ENCODE measurements around the gene PTBP2.

DNA sequence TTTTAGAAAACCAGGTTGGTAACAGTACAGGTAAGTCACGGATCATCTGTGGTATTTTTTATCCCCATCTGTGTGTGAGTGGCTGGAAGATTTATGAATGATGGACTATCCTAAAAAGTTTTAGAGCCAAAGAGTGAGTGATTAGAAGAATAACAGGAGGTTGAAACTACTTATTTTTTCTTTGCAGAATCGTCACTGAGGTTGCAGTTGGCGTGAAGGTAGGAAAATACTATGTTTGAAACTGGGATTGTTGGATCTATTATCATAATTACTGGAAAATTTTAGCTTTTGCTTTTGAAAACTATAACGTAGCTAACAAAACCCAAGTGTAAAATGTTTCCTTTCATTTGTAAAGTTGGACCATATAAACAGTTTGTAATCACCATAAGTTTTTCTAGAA lies 1.8 kb downstream of the PTBP2 start:
- TF ChIP-seq, protein P1, sequence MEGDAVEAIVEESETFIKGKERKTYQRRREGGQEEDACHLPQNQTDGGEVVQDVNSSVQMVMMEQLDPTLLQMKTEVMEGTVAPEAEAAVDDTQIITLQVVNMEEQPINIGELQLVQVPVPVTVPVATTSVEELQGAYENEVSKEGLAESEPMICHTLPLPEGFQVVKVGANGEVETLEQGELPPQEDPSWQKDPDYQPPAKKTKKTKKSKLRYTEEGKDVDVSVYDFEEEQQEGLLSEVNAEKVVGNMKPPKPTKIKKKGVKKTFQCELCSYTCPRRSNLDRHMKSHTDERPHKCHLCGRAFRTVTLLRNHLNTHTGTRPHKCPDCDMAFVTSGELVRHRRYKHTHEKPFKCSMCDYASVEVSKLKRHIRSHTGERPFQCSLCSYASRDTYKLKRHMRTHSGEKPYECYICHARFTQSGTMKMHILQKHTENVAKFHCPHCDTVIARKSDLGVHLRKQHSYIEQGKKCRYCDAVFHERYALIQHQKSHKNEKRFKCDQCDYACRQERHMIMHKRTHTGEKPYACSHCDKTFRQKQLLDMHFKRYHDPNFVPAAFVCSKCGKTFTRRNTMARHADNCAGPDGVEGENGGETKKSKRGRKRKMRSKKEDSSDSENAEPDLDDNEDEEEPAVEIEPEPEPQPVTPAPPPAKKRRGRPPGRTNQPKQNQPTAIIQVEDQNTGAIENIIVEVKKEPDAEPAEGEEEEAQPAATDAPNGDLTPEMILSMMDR (IDR thresholded peaks at IDR 0.05) = no peak
- no peak for TF ChIP-seq EZH2phosphoT487 (IDR thresholded peaks at IDR 0.05)
- no peak for TF ChIP-seq EZH2 (IDR thresholded peaks at IDR 0.05)
